Neuronal stem cell (in vitro differentiated cells): ENCODE measurements around the gene ZNHIT2.

Experiments
- DNase-seq: peaks from one replicate; pipeline ENCODE4 v3.0.0-alpha.2; 2013; ENCODE audit warnings: low spot score
- H2AFZ ChIP-seq: one replicate; pipeline ENCODE4 v1.6.1; 2013; ENCODE audit warnings: mild to moderate bottlenecking, low read length, inconsistent platforms
- H2AK5ac ChIP-seq: 2 replicates; pipeline ENCODE4 v1.6.1; 2013; ENCODE audit warnings: low read depth, mild to moderate bottlenecking, inconsistent platforms, low read length, moderate library complexity, mixed read lengths
- H2BK120ac ChIP-seq: 2 replicates; pipeline ENCODE4 v1.6.1; 2013; ENCODE audit warnings: low read depth, mild to moderate bottlenecking, inconsistent platforms, low read length, moderate library complexity, mixed read lengths
- H2BK12ac ChIP-seq: one replicate; pipeline ENCODE4 v1.6.1; 2013; ENCODE audit warnings: low read length, inconsistent platforms
- H2BK15ac ChIP-seq: 2 replicates; pipeline ENCODE4 v1.6.1; 2013; ENCODE audit warnings: mild to moderate bottlenecking, low read length, inconsistent platforms, mixed read lengths
- H2BK5ac ChIP-seq: one replicate; pipeline ENCODE4 v1.6.1; 2013; ENCODE audit warnings: inconsistent platforms, mild to moderate bottlenecking, low read length, moderate library complexity
- H3K14ac ChIP-seq: one replicate; pipeline ENCODE4 v1.6.1; 2013; ENCODE audit warnings: low read length, inconsistent platforms
- H3K18ac ChIP-seq: 2 replicates; pipeline ENCODE4 v1.6.1; 2013; ENCODE audit warnings: low read length, inconsistent platforms
- H3K23ac ChIP-seq: 2 replicates; pipeline ENCODE4 v1.6.1; 2013; ENCODE audit warnings: low read depth, mild to moderate bottlenecking, mixed read lengths, low read length, inconsistent platforms; ENCODE audit not compliant: poor library complexity
- H3K27ac ChIP-seq: replicated peaks from 3 replicates; pipeline ENCODE4 v1.5.1; 2013; ENCODE audit warnings: low read length, inconsistent platforms
- H3K27me3 ChIP-seq, 3 experiments: 2 replicates each; pipeline ENCODE4 v1.6.1; 2013; ENCODE audit warnings: low read length in 3 of 3, mild to moderate bottlenecking in 2 of 3, inconsistent platforms in 1 of 3, low read depth in 1 of 3, mixed read lengths in 1 of 3, moderate library complexity in 1 of 3; ENCODE audit not compliant: control insufficient read depth in 3 of 3, insufficient read depth in 3 of 3
- H3K36me3 ChIP-seq, 2 donors: replicated peaks in 1 of 2; 2 replicates each; pipeline ENCODE4 v1.6.1; 2013; ENCODE audit warnings: low read length in 2 of 2; ENCODE audit not compliant: control insufficient read depth in 2 of 2, insufficient read depth in 2 of 2
- H3K4ac ChIP-seq: 2 replicates; pipeline ENCODE4 v1.6.1; 2013; ENCODE audit warnings: inconsistent platforms, mild to moderate bottlenecking, low read length, moderate library complexity
- H3K4me1 ChIP-seq, 2 donors: 1 replicate in 1 of 2; 2 replicates in 1 of 2; pipeline ENCODE4 v1.6.1; 2013; ENCODE audit warnings: low read length in 2 of 2, low read depth in 1 of 2; ENCODE audit not compliant: control insufficient read depth in 2 of 2, insufficient read depth in 1 of 2
- H3K4me2 ChIP-seq: one replicate; pipeline ENCODE4 v1.6.1; 2013; ENCODE audit warnings: mild to moderate bottlenecking, low read length, inconsistent platforms; ENCODE audit not compliant: insufficient read depth, poor library complexity, severe bottlenecking
- H3K4me3 ChIP-seq, 2 donors: 2 replicates each; pipeline ENCODE4 v1.5.1; 2013; ENCODE audit warnings: low read length in 2 of 2, mild to moderate bottlenecking in 2 of 2, inconsistent platforms in 1 of 2, moderate library complexity in 1 of 2
- H3K79me1 ChIP-seq: one replicate; pipeline ENCODE4 v1.6.1; 2013; ENCODE audit warnings: low read depth, mild to moderate bottlenecking, inconsistent platforms, low read length, moderate library complexity
- H3K9ac ChIP-seq: one replicate; pipeline ENCODE4 v1.6.1; 2013; ENCODE audit warnings: mild to moderate bottlenecking, low read depth, low read length, inconsistent platforms; ENCODE audit not compliant: poor library complexity
- H3K9me3 ChIP-seq, 2 donors: replicated peaks in 1 of 2; 2 replicates each; pipeline versions ENCODE3 to v1.6.1; 2013; ENCODE audit warnings: low read length in 2 of 2, mild to moderate bottlenecking in 2 of 2, inconsistent platforms in 1 of 2, low read depth in 1 of 2, mixed read lengths in 1 of 2, moderate library complexity in 1 of 2; ENCODE audit not compliant: control insufficient read depth in 2 of 2, insufficient read depth in 1 of 2
- H4K8ac ChIP-seq: one replicate; pipeline ENCODE4 v1.6.1; 2013; ENCODE audit warnings: low read depth, mild to moderate bottlenecking, inconsistent platforms, low read length, moderate library complexity
- H4K91ac ChIP-seq: one replicate; pipeline ENCODE4 v1.6.1; 2013; ENCODE audit warnings: low read length, low read depth, mild to moderate bottlenecking, inconsistent platforms; ENCODE audit not compliant: poor library complexity
- WGBS, 2 donors: extraction: QIAGEN DNeasy Blood & Tissue Kit; methylation state at CpG; one replicate each; pipeline ENCODE4 v1.1.7; 2013; ENCODE audit warnings: missing lambda C conversion rate in 2 of 2, mixed read lengths in 1 of 2; ENCODE audit not compliant: insufficient read length in 2 of 2, insufficient replicate concordance in 1 of 2; ENCODE audit errors: extremely low coverage in 2 of 2; 5-methylcytosine and 5-hydroxymethylcytosine counted together

Gene ZNHIT2

GRCh38 chr11:65084598-65085375 is 32.7 kb downstream of the ZNHIT2 start:
- H3K18ac ChIP-seq: peak overlapping the region; percentile 84
- H3K27me3 ChIP-seq: no peaks in the 10 kb centered on the region
- H3K4me1 ChIP-seq: peaks cover 4 to 12% of the 10 kb centered on the region in 2 donors
- no peak overlapping the region for H2BK12ac ChIP-seq
- H2BK5ac ChIP-seq: no peak overlapping the region
- H3K36me3 ChIP-seq: peaks cover 37 to 77% of the 10 kb centered on the region in 2 donors
- no peak overlapping the region for H2BK120ac ChIP-seq
- H3K9ac ChIP-seq: peak overlapping the region; percentile 90
- H3K23ac ChIP-seq: no peak overlapping the region
- H3K4me3 ChIP-seq: peak overlapping the region; percentile 90 to 93
- H4K91ac ChIP-seq: no peak overlapping the region
- H3K9me3 ChIP-seq: no peaks in the 10 kb centered on the region
- H2AK5ac ChIP-seq: peak overlapping the region; percentile 30
- WGBS, 2 donors: no CpG with 5 or more reads among the region's 23 CpGs
- peak overlapping the region; percentile 49 for H3K14ac ChIP-seq
- peak overlapping the region; percentile 61 for H3K4me2 ChIP-seq
- H2BK15ac ChIP-seq: no peak overlapping the region
- peak overlapping the region; percentile 90 for H3K27ac ChIP-seq
- H4K8ac ChIP-seq: no peak overlapping the region
- H3K4ac ChIP-seq: peak overlapping the region; percentile 69
- H2AFZ ChIP-seq: peak overlapping the region; percentile 91
- no peak for DNase-seq
- H3K79me1 ChIP-seq: peaks cover 6% of the 10 kb centered on the region

GRCh38 chr11:65083834-65084597 is 33.5 kb downstream of the ZNHIT2 start, which contains the start of the genes CDCA5 and ZFPL1:
TSS of gene CDCA5 (minus strand) at chr11:65084040. CDS start at chr11:65083978, 62 bp downstream.
TSS of gene ZFPL1 (plus strand) at chr11:65084222. CDS start at chr11:65084699, 477 bp downstream.
- peak within 1 kb of the TSS; percentile 96 for H3K9ac ChIP-seq
- peak within 1 kb of the TSS; percentile 90 to 93 for H3K4me3 ChIP-seq
- H3K23ac ChIP-seq: no peak within 1 kb of the TSS
- peak within 1 kb of the TSS; percentile 91 for H2AFZ ChIP-seq
- peak within 1 kb of the TSS; percentile 49 for H3K14ac ChIP-seq
- no peak within 1 kb of the TSS for H4K8ac ChIP-seq
- H3K79me1 ChIP-seq: peaks cover 6% of the 10 kb centered on the region
- no peak within 1 kb of the TSS for H4K91ac ChIP-seq
- WGBS, 2 donors: no CpG with 5 or more reads among the region's 79 CpGs
- H3K27me3 ChIP-seq: no peaks in the 10 kb centered on the region
- peaks cover 43 to 78% of the 10 kb centered on the region in 2 donors for H3K36me3 ChIP-seq
- peak within 1 kb of the TSS; percentile 72 for H3K4me2 ChIP-seq
- H3K27ac ChIP-seq: peak within 1 kb of the TSS; percentile 90
- peak within 1 kb of the TSS; percentile 84 for H3K18ac ChIP-seq
- DNase-seq: peak; percentile 98
- H2BK5ac ChIP-seq: no peak within 1 kb of the TSS
- H3K4me1 ChIP-seq: peaks cover 4 to 12% of the 10 kb centered on the region in 2 donors
- no peak within 1 kb of the TSS for H2BK12ac ChIP-seq
- no peaks in the 10 kb centered on the region for H3K9me3 ChIP-seq
- H2BK15ac ChIP-seq: no peak within 1 kb of the TSS
- no peak within 1 kb of the TSS for H2BK120ac ChIP-seq
- peak within 1 kb of the TSS; percentile 30 for H2AK5ac ChIP-seq
- peak within 1 kb of the TSS; percentile 69 for H3K4ac ChIP-seq

DNA sequence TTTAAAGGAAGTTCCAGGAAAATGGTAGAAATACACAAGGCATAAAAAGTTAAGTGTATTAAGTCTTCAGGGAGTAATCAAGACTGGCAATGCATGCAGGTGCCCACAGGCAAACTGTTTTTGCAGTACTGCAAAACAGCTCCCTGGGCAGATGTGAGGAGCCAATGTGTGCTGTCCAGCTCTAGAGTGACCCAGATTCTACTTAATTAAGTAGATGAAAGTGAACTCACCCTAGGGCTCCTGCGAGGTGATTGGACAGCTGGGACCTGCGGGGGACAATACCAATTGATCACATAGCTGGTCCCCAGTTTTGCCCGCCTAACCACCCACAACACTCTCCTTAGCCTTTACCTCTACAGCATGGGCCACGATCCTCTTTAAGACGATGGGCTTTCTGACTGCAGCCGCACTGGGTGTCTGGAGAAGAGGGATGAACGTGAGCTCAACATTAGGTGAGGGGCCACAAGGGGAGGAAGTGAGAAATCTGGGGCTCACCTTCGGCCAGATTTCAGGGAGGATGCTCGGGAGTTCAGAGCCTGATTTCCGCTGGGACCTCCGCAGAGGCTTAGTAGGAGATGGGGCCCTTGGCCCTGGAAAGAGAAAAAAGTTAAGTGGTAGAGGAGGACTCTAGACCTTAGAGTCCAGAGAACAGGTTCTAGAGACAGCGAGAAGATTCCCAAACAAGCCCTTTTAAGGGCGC is 34.2 kb downstream of the ZNHIT2 start:
- H3K27me3 ChIP-seq: no peaks in the 10 kb centered on the region
- peaks cover 4 to 12% of the 10 kb centered on the region in 2 donors for H3K4me1 ChIP-seq
- H2BK12ac ChIP-seq: no peak overlapping the region
- no peak overlapping the region for H3K23ac ChIP-seq
- no peak overlapping the region for H2AK5ac ChIP-seq
- H2BK120ac ChIP-seq: no peak overlapping the region
- H2AFZ ChIP-seq: peak overlapping the region; percentile 91
- no peaks in the 10 kb centered on the region for H3K9me3 ChIP-seq
- no peak for DNase-seq
- no peak overlapping the region for H3K4ac ChIP-seq
- no peak overlapping the region for H3K14ac ChIP-seq
- H3K4me3 ChIP-seq: peak overlapping the region; percentile 90 to 93
- no peak overlapping the region for H3K9ac ChIP-seq
- H3K27ac ChIP-seq: no peak overlapping the region
- H2BK5ac ChIP-seq: no peak overlapping the region
- no peak overlapping the region for H2BK15ac ChIP-seq
- peaks cover 6% of the 10 kb centered on the region for H3K79me1 ChIP-seq
- H4K8ac ChIP-seq: no peak overlapping the region
- H4K91ac ChIP-seq: no peak overlapping the region
- no CpG with 5 or more reads among the region's 13 CpGs for WGBS, 2 donors
- H3K4me2 ChIP-seq: peak overlapping the region; percentile 72
- peaks cover 45 to 78% of the 10 kb centered on the region in 2 donors for H3K36me3 ChIP-seq
- H3K18ac ChIP-seq: no peak overlapping the region
